ENCODE data around the gene EMC1.

Gene EMC1

DNA sequence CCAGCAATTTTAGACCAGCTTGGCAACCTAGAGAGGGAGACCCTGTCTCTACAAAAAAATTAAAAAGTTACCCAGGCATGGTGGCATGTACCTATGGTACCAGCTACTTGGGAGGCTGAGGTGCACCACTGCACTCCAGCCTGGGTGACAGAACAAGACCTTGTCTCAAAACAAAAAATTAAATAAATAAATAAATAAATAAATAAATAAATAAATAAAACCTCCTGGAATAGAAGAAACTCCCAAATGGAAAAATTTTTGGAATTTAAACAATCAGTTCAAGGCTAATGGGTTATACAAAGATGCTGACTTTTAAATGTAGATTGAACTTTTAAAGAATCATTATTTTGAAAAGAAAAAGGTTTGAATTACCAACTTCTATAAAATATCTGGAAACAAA lies 63.5 kb downstream of the EMC1 start:
- DNase-seq, result no peak

DNA sequence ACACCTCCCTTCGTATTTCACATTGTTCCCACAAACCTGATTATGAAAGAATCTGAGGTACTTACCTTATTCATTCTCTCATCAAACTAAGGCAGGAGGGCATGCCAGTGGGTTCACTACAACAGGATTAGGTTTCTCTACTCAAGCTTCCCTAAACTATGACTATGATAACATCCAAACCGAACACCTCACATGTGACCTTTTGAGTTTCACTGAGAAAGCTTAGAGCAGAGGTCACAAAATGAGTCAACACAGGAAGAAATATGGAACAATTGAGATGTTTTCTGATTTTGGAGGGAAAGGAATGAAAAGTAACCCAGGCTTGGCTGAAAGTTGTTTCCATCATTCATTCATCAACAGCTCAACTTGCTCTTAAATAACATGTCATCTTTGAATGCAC lies 65.3 kb downstream of the EMC1 start:
- DNase-seq, result no peak

DNA sequence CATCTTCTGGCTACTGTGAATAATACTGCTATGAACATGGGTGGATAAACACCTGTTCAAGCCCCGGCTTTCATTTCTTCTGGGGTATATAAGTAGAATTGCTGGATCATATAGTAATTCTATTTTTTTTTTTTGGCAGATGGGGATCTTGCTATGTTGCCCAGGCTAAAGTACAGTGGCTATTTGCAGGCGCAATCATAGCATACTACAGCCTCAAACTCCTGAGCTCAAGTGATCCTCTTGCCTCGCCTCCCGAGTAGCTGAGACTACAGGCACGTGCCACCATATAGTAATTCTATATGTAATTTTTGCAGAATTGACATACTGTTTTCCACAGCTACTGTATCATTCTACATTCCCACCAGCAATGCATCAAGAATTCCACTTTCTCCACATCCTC lies 69.1 kb downstream of the EMC1 start:
- no peak for DNase-seq

DNA sequence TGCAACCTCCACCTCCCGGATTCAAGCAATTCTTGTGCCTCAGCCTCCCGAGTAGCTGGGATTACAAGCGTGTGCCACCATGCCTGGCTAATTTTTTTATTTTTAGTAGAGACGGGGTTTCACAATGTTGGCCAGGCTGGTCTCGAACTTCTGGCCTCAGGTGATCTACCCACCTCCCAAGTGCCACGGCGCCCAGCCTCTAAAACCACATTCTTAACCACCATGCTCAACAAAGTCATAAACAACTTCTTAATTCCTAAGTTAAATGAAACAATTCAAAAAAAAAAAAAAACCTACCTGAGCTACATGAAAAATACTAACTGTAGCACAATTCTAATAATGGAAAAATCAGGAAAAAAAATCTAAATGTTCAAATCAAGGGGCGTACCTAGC lies 71.1 kb downstream of the EMC1 start:
- peak in 1 of 2 donors; percentile 19 for DNase-seq

DNA sequence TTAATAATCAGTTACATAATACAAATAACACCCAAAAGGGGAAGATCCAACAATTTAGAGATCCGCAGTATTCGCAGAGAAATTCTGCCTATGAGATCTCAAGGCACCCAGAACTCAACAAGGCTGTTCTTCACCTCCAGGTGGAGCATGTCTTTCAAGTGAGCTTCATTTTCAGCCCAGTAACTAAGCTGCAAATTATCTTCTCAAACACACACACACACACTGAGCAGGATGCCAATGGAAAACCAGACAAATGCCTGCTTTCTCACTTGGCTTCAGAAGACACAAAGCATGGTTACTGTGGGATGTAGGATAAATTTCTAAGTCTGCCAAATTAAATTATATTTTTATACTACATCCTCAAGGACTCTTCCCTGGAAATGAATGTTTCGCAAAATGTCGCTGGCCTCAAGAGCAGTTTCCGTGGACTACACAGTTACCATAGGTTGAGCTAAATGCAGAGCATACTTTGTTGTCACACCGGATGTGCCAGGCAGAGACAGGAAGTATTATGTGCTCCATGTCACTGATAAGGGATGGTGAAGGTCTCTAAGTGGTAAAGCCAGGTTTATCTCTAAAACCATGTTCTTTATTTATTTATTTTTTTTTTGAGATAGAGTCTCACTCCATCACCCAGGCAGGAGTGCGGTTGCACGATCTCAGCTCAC lies 71.6 kb downstream of the EMC1 start:
- DNase-seq, result peak in 1 of 2 donors; percentile 11

DNA sequence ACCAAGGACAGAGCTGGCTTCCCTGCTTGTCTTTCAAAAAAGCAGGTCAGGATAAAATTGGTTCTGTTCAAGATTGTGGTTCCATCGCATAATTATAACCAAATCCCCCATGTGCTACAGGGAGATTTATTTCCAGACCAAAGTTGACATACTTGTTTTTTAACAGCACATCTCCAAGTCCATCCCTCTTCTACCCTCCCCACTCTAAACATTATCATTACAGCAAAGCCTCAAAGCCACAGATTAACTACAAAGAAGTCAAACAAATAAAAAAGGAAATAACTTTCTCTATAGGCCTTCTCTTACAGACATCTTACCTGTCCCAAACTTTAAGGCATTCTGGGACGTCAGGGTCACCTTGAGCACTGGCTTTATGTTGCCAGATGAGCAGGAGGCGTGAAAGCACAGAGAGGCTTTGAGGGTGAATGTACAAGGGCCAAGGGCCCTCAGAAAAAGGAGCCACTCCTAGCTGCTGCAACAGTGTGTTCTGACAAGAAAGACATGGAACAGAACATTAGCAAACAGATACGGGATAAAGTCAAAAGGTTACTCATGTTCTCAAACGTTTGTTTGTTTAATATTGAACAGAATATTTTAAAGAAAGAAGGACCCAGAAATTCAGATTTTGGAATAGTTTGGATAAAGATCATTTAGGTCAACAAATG lies 72.5 kb downstream of the EMC1 start:
- DNase-seq, result no peak

DNA sequence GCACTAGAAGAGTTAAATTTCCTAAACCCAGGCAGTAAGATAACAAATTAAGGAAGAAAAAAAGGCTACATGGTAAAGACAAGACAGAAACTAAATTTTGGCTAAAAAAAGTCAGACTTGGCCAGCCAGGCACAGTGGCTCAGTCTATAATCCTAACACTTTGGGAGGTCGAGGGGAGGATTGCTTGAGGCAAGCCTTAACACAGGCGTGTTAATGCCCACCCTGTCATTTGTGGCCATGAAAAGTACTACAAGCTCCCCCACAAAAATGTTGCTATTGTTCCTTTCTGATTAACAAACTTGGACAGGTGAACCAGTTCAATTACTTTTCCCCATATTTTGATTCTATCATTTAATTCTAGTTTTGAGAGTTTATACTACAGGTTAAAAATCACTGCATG lies 73.5 kb downstream of the EMC1 start:
- no peak for DNase-seq

DNA sequence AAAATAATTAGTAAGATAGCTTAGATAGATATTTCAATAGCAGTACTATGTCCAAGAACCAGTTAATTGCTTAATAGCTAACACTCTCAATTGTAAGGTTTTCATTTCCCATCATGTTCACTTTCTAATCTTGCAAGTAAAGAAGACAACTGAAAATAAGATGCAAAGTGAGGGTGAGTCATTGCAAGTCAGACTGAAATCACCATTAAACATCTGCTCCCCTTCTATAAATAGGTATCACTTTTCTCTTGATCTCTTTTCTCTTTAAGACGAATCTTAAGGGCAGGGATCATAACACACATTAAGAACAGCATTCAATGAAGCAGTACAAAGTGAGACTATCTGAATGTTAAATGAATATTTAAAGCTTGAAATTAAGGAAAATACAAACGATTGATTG lies 81.7 kb downstream of the EMC1 start:
- DNase-seq, result no peak

DNA sequence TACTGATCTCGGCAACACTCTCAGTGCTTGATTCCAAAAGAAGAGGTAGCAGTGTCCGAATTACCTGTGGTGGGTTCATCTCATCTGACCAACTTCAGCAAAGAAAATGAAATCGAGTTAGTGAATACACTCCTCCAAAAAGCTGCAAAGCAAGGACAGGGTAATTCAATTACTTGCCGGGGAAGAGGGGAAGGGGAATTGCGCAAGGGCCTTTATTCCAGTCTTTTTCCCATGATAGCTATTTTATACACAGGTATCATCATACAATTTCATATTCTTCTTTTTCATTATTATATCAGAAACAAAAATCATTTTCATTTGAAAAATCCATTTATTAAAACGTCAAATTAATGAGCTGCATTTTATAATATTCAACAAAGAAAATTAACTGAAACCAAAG lies 84.2 kb downstream of the EMC1 start:
- no peak for DNase-seq

DNA sequence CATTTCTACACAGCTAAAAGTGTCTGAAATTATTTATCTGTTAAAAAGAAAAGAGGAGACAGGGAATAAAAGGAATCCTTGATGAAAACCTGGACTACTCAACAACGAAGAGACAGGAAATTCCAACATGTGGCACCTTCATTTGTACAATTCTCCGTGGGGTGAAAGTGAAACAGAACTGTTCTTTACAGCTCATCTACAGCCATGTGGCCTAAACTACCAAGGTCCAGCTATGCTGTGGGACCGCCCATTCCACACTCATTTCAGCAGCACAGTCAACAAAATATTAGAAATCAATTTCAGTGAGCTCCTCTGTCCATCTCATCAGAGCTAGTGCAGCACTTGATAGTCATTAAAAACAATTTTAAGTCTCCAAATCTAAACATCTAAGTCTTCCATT lies 85.3 kb downstream of the EMC1 start:
- DNase-seq, result no peak

Data from stimulated activated CD4-positive, alpha-beta T cell treated with anti-CD3 and anti-CD28 coated beads, Interleukin-2, amount 100 ng/mL, for 24 hours (primary cell).